Heart left ventricle (tissue), 16 donors: ENCODE results near the gene CMAS. TPM values are rescaled to one million over a fixed set of nuclear protein-coding genes. Genes with fewer than 3 reads are reported as not detected.
"Not testable (repeated sequence)": the region's sequence is repeated elsewhere in the genome, so short reads cannot be mapped to it uniquely, and the experiment has no call there.

Experiments
- ATAC-seq, 4 donors: fragments of 200-7000 bp; cut with Tn5 transposase; one replicate each; pipeline ENCODE4 v1.9.1; 2020 to 2022; ENCODE audit warnings: moderate library complexity in 4 of 4, mild to moderate bottlenecking in 3 of 4, moderate number of reproducible peaks in 1 of 4
- DNase-seq, 5 donors: peaks; one replicate each; pipeline ENCODE4 v3.0.0-alpha.2; 2020
- H3K27ac ChIP-seq, 12 donors: fragments of 200-600 bp; sonication (generic) in 4 of 12; one replicate each; pipeline versions ENCODE4 v1.5.0 to v1.8.0; 2016 to 2022; ENCODE audit warnings: mild to moderate bottlenecking in 2 of 12
- H3K27me3 ChIP-seq, 9 donors: fragments of 200-600 bp; sonication (generic) in 2 of 9; one replicate each; pipeline versions ENCODE4 v1.5.1 to v1.8.0; 2016 to 2022; ENCODE audit warnings: mild to moderate bottlenecking in 3 of 9
- H3K36me3 ChIP-seq, 9 donors: fragments of 200-600 bp; sonication (generic) in 2 of 9; one replicate each; pipeline versions ENCODE4 v1.5.0 to v1.8.0; 2018 to 2022; ENCODE audit warnings: mild to moderate bottlenecking in 2 of 9
- H3K4me1 ChIP-seq, 12 donors: fragments of 200-600 bp; sonication (generic) in 4 of 12; one replicate each; pipeline versions ENCODE4 v1.5.0 to v1.8.0; 2016 to 2022; ENCODE audit warnings: mild to moderate bottlenecking in 3 of 12
- H3K4me3 ChIP-seq, 12 donors: fragments of 200-600 bp; sonication (generic) in 4 of 12; one replicate each; pipeline versions ENCODE4 v1.5.0 to v1.8.0; 2017 to 2022; ENCODE audit warnings: mild to moderate bottlenecking in 9 of 12, moderate library complexity in 4 of 12
- H3K9me3 ChIP-seq, 12 donors: fragments of 200-600 bp; sonication (generic) in 4 of 12; one replicate each; pipeline versions ENCODE4 v1.5.0 to v1.8.0; 2016 to 2022; ENCODE audit warnings: mild to moderate bottlenecking in 1 of 12
- CTCF ChIP-seq, 12 donors: fragments of 200-600 bp; sonication (generic) in 4 of 12; IDR thresholded peaks; one replicate each; pipeline versions ENCODE4 v1.5.0 to v1.8.0; 2018 to 2022; ENCODE audit warnings: antibody characterized with exemption in 12 of 12, mild to moderate bottlenecking in 5 of 12
- POLR2A ChIP-seq, 2 donors: fragments of 450-650 bp; IDR thresholded peaks; one replicate each; pipeline ENCODE4 v1.6.1; 2017; ENCODE audit warnings: antibody characterized with exemption in 2 of 2, mild to moderate bottlenecking in 2 of 2, moderate library complexity in 2 of 2
- WGBS, 4 donors: extraction: QIAGEN DNeasy Blood & Tissue Kit in 2 of 4; methylation state at CpG; one replicate each; pipeline versions ENCODE4 v1.1.5 to v1.1.7; 2013 to 2018; 5-methylcytosine and 5-hydroxymethylcytosine counted together
- intact Hi-C, 10 donors: fragments of 100-400 bp; cut with DNase I; formaldehyde crosslinking; loops; one replicate each; pipeline versions ENCODE4 v1.11.1 to v1.14.2; 2022
- polyA plus RNA-seq, 2 donors: library from polyadenylated mRNA; stranded (reverse); fragments of 200-250 nt; gene quantifications; one replicate each; pipeline ENCODE4 v1.2.3, GENCODE V29; 2013
- total RNA-seq, 9 donors: library from RNA; depleted of rRNA in 2 of 9; stranded (reverse); fragments of >200 nt in 2 of 9; fragmentation: NEBNext Ultra II Directional in 3 of 9; extraction: Animal tissue kit (Norgen Biotek cat#: 25700) in 3 of 9; gene quantifications; one replicate each; pipeline versions ENCODE4 v1.1.0 to v1.2.4, GENCODE V29; 2016 to 2023
- donor health status: ischemic (EF 13 %, LVEDD 7.1; RV severe dilation, severe dysfunction).
- donor health status: healthy with polysubstance abuse.
- donor health status: DM: no; HTN: yes; CAD: no.
- donor health status: DM: no; HTN: no; CAD: no.
- donor health status: ischemic (EF 25% LVEDD 6.9; RV normal size, moderate dysfunction).
- donor health status: ischemic (EF 25% LVEDD 5.7; RV mildly dilated, moderate dysfunction).
- donor health status: healthy.
- donor health status: DM: yes; HTN: yes; CAD: no.
- donor health status: ischemic (EF 35%, LVEDD 5.7; RV mildly dilated, moderate dysfunction).
- donor health status: nonischemic (EF 11% LVEDD 7.7; RV severe dilation, severe dysfunction).
- donor health status: DM: yes; HTN: yes; CAD: no.
- donor health status: PGD.
- donor health status: ischemic (EF 29% LVEDD 5.4; RV normal size, mild dysfunction).
- donor health status: nonischemic (EF 23%, LVEDD 6.1; RV moderate dilation, normal function).

The CMAS gene
- total and polyA plus RNA-seq, 11 donors: 21.5 to 55.8 (median 34.6) TPM

GRCh38 chr12:22016982-22017381, 29.0 kb upstream of the CMAS start:
- Histone ChIP-seq H3K36me3 (no peaks in the 10 kb centered on the region), H3K4me1 (peaks cover 0 to 12% (median 0%) of the 10 kb centered on the region in 12 donors), H3K27me3 (no peaks in the 10 kb centered on the region), H3K27ac (no peak overlapping the region), H3K9me3 (no peaks in the 10 kb centered on the region), H3K4me3 (no peak overlapping the region)
- intact Hi-C loops: loop anchor here in 2 of 10 donors (2.0 to 5.0 kb wide), 2 partner anchors 318 to 320 kb away; no protein-coding TSS in a partner anchor
- TF ChIP-seq POLR2A (IDR thresholded peaks at IDR 0.05) (no peak), CTCF (IDR thresholded peaks at IDR 0.05) (no peak)
- DNase-seq (no peak), ATAC-seq (no peak)

- Histone ChIP-seq H3K27me3 (no peaks in the 10 kb centered on the region), H3K4me3 (no peak overlapping the region), H3K9me3 (peaks cover 0 to 3% (median 0%) of the 10 kb centered on the region in 12 donors), H3K36me3 (no peaks in the 10 kb centered on the region), H3K27ac (no peak overlapping the region), H3K4me1 (peaks cover 0 to 11% (median 0%) of the 10 kb centered on the region in 12 donors)
- DNase-seq (no peak), ATAC-seq (no peak)
- TF ChIP-seq POLR2A (IDR thresholded peaks at IDR 0.05) (no peak), CTCF (IDR thresholded peaks at IDR 0.05) (peak; percentile 26 to 75 (median 56))
- intact Hi-C loops: loop anchor here in 9 of 10 donors (2.0 to 5.0 kb wide), 3 partner anchors 320 to 322 kb away; no protein-coding TSS in a partner anchor
- 30 to 58% (median 38%) methylated on average over 6 of the region's 6 CpGs for WGBS, 4 donors
Measured at GRCh38 chr12:22018860-22019259, 27.2 kb upstream of the CMAS start.

GRCh38 chr12:22023489-22023888, 22.5 kb upstream of the CMAS start:
- not testable (repeated sequence) for H3K36me3 ChIP-seq, H3K27me3 ChIP-seq, H3K4me3 ChIP-seq, DNase-seq, H3K4me1 ChIP-seq, ATAC-seq, H3K9me3 ChIP-seq, H3K27ac ChIP-seq
- intact Hi-C loops: loop anchor here in 1 of 10 donors (10.0 kb wide), 1 partner anchor 419 kb away; the partner anchor contains the start of gene GYS2

GRCh38 chr12:22029491-22029890, 16.5 kb upstream of the CMAS start:
- 49 to 64% (median 58%) methylated on average over 2 of the region's 2 CpGs for WGBS, 4 donors

More at GRCh38 chr12:22029491-22029890, 16.5 kb upstream of the CMAS start:
- Histone ChIP-seq H3K9me3 (no peaks in the 10 kb centered on the region), H3K4me3 (no peak overlapping the region), H3K27me3 (no peaks in the 10 kb centered on the region), H3K36me3 (no peaks in the 10 kb centered on the region), H3K4me1 (peaks cover 0 to 3% (median 0%) of the 10 kb centered on the region in 12 donors), H3K27ac (no peak overlapping the region)
- DNase-seq (no peak), ATAC-seq (no peak)
- intact Hi-C loops: loop anchor here in 1 of 10 donors (10.0 kb wide), 1 partner anchor 425 kb away; the partner anchor contains the start of gene GYS2
- no peak for TF ChIP-seq POLR2A (IDR thresholded peaks at IDR 0.05)
- no peak for TF ChIP-seq CTCF (IDR thresholded peaks at IDR 0.05)
